Measurements from ENCODE around the gene GPD2.

GPD2 gene

GRCh38 chr2:156435718-156436496 lies at the start of gene GPD2:
Gene GPD2, plus strand, starts transcription at chr2:156436379. Its CDS starts 39,727 bp downstream, at chr2:156476106.
- DNase-seq (ENCODE audit: low read depth, low spot score) = no peak

DNA sequence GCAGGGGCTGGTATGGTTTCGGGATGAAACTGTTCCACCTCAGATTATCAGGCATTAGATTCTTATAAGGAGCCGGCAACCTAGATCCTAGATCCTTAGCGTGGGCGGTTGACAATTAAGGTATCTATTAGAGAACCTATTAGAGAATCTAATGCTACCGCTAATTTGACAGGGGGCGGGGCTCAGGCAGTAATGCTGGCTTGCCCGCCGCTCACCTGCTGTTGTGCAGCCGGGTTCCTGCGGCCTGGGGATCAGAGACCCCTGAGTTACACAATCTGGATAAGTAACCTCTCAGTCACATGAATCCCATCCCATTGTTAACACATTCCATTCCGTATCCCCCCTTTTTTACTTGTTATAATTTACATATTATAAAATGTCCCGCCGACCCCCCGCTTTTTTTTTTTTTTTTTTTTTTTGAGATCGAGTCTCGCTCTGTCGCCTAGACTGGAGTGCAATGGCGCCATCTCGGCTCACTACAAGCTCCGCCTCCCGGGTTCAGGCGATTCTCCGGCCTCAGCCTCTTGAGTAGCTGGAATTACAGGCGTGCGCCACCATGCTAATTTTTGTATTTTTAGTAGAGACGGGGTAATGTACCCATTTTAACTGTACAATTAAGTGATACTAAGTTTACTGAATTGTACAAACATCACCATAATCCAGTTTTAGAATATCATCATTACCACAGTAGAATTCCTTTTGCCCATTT lies 42.0 kb upstream of the GPD2 start:
- no peak for DNase-seq (ENCODE audit: low read depth, low spot score)

DNA sequence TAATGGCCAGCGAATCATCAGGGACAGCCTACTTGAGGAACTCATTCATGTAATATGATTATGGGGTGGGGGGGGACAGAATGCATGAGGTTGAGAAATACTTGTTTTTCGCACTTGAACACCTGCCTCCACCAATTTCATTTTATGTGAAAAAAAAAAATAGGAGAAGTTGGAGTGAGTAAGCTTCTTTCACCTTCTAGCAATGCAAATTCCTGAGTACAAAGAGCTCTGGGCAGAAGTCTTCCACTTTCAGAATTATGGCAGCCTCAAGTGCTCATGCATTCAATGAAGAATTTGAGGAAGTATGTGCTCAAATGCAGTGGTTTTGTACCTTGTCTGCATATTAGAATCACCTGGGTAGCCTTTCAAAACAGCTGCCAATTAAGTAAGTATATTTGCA lies 40.1 kb upstream of the GPD2 start:
- no peak for DNase-seq (ENCODE audit: low read depth, low spot score)

- DNase-seq (ENCODE audit: low read depth, low spot score) = no peak
These were observed 39.0 kb upstream of the GPD2 start for GRCh38 chr2:156397229-156397628.

DNA sequence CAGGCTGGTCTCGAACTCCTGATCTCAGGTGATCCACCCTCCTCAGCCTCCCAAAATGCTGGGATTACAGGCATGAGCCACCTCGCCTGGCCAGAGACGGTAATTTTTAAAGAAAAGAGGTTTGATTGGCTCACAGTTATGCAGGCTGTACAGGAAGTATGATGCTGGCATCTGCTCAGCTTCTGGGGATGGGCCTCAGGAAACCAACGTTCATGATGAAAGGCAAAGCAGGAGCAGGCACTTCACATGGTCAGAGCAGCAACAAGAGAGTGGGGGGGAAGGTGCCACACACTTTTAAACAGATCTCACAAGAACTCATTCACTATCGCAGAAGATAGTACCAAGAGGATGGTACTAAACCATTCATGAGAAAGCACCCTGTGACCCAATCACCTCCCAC lies 38.0 kb upstream of the GPD2 start:
- no peak for DNase-seq (ENCODE audit: low read depth, low spot score)

DNA sequence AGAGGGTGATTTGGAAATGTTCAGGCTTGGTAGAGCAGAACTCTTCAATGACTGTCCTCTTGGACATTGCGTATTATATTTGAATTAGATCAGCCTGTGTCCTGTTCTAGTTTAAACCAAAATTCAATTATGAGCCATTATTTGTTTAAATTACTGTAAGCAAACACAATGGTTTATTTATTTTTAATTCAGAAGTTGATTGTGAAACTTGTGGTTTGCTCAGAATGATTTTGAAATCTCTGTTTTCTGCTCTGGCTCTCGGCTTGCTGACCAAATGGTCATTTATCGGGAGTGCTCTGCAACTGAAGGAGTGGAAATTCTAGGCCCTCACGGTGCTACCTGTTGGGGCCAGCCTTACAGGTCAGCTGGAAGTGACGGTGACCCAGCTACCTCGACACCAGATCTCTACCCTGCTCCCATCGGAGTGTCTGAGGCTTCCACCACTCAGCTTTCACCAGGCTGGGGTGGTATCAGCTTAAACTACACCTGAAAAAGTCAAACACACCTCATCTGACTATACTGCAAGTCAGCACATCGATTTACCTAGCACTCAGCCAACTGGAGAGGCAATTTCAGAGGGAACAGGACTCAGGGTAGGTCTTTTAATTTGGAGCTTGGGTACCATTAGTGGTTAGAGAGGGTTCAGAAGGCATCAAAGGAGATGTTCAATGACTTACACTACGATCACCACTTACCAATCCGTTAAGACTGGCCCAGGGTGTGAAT lies 36.8 kb upstream of the GPD2 start:
- no peak for DNase-seq (ENCODE audit: low read depth, low spot score)

DNA sequence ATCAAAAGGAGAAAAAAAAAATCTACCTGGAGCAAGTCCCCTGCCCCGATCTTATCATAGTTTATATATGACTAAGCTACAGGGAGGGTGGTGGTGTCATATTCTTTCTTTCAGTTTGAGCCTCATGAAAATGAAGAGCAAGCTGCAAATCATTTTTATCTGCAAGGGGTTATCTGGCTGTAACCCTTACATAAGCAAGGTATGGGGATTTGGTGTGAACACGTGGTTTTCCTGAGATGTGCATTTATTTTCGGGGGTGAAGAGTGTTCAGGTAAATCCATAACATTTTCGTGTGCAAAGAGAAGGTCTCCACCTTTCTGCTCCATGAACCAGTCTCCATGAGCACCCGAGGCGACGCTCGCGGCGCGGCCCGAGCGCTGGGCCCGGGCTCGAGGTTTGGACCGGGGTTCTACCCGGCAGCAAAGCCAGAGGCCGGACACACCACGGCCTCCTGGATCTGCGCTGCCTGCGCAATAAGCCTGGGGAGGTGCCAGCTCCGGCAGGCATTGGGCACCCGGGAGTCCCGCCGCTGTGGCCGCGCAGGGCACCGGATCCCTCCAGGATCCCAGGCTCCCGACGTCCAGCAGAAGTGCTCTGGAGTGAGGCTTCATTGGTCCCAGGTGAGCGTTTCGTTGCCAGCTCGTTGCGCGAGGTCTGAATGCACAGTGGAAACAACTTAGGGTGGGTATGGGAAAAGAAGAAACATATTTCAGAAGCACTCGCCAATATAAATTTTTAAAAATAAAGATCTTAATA lies 36.1 kb upstream of the GPD2 start:
- DNase-seq (ENCODE audit: low read depth, low spot score) = peak; percentile 24

DNA sequence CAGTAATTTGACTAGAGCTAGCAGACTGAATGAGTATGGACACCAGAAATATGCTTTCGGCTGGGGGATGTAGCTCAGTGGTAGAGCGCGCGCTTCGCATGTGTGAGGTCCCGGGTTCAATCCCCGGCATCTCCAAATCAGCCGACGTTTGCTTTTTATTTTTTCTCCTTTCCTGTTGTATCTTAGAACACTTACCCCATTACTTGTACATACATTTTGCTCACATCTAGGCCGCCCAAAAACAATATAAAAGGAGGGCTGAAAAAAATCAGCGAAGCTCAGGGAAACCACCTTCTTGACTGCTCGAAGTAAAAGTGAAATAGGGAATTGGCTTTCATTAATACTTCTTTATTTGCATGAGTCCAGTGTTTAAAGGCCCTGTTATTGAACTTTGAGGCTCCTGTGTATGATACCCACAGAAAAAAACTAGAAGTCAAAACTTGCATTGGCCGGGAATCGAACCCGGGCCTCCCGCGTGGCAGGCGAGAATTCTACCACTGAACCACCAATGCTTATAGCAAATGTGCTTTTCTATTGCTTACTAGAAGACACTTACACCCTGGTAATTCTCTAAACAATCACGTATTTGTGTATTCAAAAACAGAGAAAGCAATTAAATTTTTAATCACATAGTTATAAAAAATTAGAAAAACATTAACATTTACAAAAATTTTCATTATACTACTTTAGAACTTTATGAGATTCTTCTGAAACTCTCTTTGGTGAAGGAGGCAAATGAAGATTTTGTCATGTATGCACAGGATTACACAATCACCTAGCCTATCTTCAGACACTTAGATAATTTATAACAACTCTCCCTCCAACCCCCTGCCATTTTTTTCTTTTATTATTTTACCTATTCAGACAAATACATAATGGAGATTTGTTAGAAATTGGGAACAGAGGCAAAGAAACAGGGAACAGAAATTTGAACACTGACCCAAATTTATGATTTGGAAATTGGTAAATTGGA lies 35.2 kb upstream of the GPD2 start:
- DNase-seq (ENCODE audit: low read depth, low spot score) = peak; percentile 70

GRCh38 chr2:156401861-156402260 lies 34.3 kb upstream of the GPD2 start:
- DNase-seq (ENCODE audit: low read depth, low spot score) = no peak

- DNase-seq (ENCODE audit: low read depth, low spot score) = no peak
These were observed 30.6 kb upstream of the GPD2 start for GRCh38 chr2:156405586-156405985.

DNA sequence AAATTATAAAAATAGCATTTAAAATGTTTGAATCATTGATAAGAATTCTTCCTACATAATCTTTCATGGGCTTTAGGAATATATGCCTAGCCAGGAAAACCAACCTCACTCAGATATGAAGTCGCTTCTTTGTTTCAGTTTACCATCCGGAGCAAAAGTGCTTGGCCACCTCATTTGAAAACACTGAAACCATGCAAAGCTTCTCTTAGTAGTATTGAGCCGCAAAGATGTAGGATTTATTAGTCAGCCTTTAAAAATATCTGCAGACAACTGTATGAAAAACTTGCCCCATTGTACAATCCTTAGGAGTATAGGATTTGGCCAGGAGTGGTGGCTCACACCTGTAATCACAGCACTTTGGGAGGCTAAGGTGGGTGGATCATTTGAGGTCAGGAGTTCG lies 24.3 kb upstream of the GPD2 start:
- DNase-seq (ENCODE audit: low read depth, low spot score) = no peak

DNA sequence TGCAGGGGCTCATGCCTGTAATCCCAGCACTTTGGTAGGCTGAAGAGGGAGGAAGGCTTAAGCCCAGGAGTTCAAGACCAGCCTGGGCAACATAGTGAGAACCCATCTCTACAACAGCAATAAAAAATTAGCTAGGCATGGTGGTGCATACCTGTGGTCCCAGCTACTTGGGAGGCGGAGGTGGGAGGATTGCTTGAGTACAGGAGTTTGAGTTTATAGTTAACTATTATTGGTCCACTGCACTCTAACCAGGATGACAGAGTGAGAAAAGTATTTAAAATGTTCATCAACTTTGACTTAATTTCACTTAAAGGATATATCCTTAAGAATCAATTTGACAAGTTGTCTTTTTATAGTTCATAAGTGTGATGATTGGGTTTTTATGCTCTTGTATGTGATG lies 14.3 kb upstream of the GPD2 start:
- no peak for DNase-seq (ENCODE audit: low read depth, low spot score)

- DNase-seq (ENCODE audit: low read depth, low spot score) = no peak
These were observed 12.4 kb upstream of the GPD2 start for GRCh38 chr2:156423674-156424282.

GRCh38 chr2:156427074-156427473 lies 9.1 kb upstream of the GPD2 start:
- no peak for DNase-seq (ENCODE audit: low read depth, low spot score)

- DNase-seq (ENCODE audit: low read depth, low spot score) = no peak
These were observed 7.0 kb upstream of the GPD2 start for GRCh38 chr2:156429211-156429610.

DNA sequence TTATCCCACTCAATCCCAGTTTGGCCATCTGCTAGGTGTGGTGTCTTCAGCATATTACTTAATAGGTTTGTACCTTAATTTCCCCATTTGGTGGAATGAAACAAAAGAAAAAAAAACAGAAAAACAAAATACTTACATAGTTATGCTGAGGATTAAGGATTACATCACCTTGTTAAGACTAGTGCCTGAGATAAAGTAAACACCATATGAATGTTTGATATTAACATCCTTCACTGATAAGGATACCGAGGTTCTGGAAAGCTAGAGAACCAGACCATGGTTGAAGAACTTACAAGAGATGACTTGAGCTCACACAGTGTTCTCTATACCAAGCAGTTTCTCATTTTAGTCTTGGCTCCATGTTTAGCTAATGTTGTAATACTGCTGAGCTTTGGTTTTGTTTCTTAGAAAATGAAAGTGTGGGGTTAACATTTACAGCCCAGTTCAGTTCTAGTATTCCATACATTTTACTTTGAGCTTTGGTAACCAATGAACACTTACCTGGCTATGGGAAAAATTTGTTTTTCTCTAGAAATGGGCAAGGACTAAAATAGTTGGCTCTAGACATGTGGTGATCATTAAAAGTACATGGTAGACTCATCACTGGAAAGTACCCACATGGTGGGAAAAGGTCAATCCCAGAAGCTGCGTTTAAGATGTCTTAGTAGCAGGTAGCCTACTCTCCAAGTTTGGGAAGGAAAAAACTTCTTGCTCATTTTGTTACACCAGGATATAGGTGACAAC lies 5.8 kb upstream of the GPD2 start:
- no peak for DNase-seq (ENCODE audit: low read depth, low spot score)

GRCh38 chr2:156430980-156431358 lies 5.2 kb upstream of the GPD2 start:
- DNase-seq (ENCODE audit: low read depth, low spot score) = no peak

DNA sequence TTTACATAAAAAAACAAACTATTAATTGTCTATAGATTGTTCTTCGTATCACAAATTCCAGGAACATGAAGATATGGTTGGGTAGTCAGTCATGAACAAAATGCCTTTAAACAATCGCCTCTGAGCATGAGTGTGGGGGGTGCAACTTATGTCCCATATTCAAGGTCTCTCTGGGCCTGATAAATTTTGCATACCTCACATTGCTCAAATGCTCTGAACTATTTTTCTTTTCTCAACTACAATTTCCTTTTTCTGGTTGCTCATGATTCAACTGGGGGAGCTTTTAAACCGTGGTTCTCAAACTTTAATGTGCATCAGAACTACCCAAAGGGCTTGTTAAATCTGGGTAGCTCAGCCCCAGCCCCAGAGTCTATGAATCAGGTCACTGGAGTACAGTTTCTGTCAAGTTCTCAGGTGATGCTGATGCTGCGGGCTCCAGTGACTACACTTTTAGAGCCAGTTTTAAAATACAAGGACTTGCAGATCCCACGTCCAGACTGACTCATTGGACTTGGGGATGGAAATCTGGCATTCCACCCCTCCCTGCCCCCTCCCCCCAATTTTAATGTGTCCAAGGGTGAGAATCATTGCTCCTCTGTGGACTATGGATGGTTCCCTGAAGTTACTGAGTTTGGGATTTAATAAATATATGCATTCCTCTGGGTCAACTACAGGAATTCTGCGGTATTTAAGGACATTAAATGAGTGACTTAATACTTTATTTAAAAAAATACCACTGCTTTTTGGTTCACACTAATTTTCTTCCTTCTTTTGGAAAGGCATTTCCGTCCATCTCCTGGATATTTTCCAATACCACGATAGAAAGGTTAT lies 1.5 kb upstream of the GPD2 start:
- DNase-seq (ENCODE audit: low read depth, low spot score) = no peak

- no peak for DNase-seq (ENCODE audit: low read depth, low spot score)
These were observed 822 bp upstream of the GPD2 start for GRCh38 chr2:156435396-156435717.
